Measurements from ENCODE around the gene MFSD1.

- TF ChIP-seq POLR2AphosphoS5 (IDR thresholded peaks at IDR 0.05; ENCODE audit: low read depth, low read length) (no peak), CTCF (IDR thresholded peaks at IDR 0.05) (no peak), SIN3A (IDR thresholded peaks at IDR 0.05; ENCODE audit: borderline replicate concordance, insufficient read depth, low read depth, low read length) (no peak), REST (IDR thresholded peaks at IDR 0.05; ENCODE audit: insufficient read depth in 1 of 2, low read depth in 2 of 2, low read length in 1 of 2) (no peak), TCF7L2 (IDR thresholded peaks at IDR 0.05; ENCODE audit: low read depth, low read length) (no peak)
Observed at GRCh38 chr3:158837240-158837639, 35.4 kb downstream of the MFSD1 start.

Measured in Panc1 (cell line).